Measurements from ENCODE around the gene E4F1.

The E4F1 gene

DNA sequence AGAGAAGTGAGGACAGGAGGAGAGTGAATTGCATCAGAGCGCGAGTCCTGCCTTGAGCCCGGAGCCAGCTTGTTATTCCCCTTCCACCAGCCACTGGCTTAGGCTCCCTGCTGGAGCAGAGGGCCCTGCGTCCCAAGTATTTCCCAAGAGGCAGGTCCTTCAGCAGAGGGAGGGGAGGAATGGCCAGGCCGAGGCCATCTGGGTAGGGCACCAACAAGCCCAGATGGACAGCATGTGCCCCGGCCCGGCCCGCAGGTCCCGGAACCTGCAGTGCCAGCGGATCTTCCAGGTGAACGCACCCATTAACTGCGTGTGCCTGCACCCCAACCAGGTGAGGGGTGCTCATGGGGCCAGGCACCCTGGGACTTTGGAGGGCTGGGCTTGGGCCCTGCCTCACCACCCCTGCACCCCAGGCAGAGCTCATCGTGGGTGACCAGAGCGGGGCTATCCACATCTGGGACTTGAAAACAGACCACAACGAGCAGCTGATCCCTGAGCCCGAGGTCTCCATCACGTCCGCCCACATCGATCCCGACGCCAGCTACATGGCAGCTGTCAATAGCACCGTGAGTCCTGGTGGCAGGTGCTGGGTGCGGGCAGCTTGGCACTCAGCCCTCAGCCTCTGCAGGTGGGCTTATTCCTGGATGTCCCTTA lies 16.5 kb upstream of the E4F1 start:
- DNase-seq: no peak

DNA sequence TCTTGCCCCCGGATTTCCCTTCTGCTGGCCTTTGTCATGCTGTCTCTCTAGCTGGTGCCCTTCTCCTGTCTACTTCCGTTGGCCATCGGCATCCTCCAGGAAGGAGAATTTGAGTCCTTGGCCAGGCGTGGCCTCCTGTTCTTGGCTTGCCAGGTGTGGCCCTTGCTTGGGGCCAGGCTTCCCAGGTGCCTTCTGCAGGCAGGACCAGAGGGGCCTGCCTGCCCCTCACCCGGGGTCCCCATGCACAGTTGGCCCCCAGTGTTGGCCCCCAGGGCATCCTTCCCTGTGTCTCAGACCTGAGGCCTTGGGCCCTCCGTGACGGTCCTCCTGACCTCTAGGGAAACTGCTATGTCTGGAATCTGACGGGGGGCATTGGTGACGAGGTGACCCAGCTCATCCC lies 15.5 kb upstream of the E4F1 start:
- no peak for DNase-seq

DNA sequence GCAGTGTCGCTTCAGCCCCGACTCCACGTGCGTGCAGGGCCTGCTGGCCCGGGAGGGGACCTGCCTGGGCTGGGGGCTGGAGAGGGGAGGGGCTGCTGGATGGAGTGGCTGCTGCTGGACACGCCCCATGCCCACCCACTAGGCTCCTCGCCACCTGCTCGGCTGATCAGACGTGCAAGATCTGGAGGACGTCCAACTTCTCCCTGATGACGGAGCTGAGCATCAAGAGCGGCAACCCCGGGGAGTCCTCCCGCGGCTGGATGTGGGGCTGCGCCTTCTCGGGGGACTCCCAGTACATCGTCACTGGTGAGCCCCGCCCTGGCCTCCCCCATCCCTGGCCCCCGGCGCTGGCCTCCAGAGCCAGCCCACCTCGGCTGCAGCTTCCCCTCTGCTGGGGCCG lies 15.1 kb upstream of the E4F1 start:
- no peak for DNase-seq

DNA sequence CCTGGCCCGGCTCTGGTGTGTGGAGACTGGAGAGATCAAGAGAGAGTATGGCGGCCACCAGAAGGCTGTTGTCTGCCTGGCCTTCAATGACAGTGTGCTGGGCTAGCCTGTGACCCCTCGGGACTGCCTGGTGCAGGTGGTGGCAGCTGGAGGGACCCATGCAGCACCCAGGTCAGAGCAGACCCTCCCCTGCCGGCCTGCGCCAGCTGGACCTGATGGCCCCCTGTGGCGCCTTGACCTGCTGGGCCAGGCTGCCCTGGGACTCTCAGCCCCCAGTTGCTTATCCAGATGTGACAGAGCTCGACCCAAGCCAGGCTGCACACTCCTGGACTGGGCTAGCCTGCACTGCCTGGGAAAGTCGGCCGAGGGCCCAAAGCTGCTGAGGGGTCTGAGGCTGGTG lies 14.6 kb upstream of the E4F1 start:
- no peak for DNase-seq

DNA sequence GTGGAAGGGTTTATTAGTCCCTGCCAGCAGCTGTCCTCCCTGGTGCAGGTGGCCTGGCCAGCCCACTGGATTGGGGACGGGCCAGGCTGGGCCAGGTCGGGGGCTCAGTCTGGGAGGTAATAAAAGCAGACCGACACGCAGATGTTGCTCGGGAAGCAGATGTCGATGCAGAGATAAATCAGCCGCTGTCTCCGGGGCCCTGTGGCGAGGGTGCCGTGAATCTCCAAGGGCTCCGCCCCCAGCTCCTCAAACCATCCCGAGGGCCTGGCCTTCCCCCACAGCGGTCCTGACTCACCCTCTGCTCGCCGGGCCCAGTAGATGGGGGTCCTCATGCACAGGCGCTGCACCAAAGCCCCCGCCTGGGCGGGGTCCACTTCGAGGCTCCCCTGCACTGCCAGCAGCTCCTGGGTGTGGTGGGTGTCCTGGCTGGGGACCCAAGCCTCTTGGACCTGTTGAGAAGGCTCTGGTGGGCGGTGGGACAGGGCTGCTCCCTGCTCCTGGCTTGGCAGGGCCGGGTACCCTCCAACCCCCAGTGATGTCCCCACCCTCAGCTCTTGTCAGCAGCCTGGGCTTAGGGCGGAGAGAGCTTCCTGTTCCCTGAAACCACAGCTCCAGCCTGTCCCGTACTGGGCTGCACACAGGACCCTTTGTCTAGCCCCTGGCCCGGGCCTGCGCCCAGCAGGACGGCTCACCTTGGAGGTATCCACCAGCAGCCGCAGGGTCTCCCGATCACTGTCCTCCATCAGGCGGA lies 14.0 kb upstream of the E4F1 start:
- no peak for DNase-seq

DNA sequence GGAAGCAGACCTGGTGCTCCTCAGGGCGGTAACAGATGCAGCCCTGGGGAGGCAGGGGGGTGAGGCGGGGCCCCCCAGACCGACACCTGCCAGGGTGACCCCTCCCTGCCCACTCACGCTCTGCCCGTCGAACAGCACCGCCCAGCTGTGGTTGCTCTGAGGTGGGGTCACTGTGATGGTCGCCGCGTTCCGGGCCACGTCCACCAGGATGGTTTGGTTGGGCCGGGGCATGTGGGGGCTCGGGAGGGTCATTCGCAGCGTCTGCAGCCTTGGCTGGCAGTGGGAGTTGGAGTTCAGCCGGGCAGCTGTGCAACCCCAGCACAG lies 13.4 kb upstream of the E4F1 start:
- DNase-seq: no peak

DNA sequence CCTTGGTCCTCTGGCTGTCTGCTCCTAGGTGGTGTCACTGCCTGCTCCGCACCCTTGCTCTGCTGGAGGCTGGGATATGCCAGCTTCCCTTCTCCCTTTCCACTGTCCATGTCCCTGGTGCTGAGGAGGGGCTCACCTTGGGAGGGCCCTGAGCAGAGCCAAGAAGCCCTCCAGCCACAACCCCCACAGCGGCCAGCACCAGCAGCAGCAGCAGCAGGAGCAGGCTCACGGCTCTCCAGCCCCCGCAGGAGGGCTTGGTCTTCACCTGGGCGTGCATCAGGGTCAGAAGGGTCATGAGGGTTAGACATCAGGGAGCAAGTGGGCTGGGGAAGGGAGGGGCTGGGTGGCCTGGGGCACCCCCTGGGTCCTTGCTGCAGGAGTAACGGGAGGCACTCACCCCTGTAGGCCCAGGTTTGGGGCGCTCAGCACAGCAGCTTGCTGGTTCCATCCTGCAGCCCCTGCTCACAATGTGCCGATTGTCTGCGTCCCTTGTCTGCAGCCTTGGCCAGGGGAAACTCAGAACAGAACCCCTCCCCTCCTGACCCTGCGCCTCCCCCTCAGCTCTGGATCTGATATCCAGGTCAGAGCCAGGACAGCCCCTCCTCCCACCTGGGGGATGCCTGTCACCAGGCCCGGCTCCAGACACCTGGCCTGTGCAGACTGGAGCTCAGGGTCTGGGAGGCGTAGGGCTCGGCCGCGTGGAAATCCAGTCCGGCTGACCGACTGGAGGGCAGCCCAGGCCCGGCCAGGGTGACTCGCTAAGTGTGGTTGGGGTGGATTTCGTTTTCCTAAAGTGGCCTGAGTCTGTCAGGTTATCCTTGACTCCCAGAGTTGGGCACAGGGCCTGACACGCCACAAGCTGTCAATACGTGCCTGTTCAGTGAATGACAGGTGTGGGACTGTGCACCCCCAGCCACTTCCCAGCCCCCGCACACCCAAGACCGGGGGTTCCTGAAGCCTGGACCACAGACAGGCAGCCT lies 12.7 kb upstream of the E4F1 start, which contains the start of gene BRICD5:
Gene BRICD5, minus strand, starts transcription at position 478 of the 980 bp plus-strand sequence. Its CDS starts 30 bp downstream, at position 448.
- no peak for DNase-seq

DNA sequence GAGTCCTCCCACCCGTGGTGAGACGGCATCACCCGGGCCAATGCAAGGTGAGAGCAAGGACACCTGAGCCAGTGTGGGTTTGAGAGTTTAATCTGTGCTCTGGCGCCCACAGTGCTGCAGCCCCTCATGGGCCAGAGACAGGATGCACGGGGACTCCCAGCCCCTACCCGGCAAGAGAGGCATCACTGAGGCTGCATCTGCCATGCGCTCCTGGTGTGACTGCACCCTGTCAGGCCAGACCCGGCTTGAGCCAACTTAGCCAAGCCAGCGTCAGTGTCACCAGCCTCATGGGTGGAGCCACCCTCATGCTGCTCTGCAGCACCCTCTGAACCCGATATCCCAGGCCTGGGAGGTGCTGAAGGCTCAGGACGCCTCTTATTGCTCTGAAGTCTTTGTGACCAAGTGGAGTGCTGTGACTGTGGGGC lies 11.5 kb upstream of the E4F1 start:
- DNase-seq: no peak

DNA sequence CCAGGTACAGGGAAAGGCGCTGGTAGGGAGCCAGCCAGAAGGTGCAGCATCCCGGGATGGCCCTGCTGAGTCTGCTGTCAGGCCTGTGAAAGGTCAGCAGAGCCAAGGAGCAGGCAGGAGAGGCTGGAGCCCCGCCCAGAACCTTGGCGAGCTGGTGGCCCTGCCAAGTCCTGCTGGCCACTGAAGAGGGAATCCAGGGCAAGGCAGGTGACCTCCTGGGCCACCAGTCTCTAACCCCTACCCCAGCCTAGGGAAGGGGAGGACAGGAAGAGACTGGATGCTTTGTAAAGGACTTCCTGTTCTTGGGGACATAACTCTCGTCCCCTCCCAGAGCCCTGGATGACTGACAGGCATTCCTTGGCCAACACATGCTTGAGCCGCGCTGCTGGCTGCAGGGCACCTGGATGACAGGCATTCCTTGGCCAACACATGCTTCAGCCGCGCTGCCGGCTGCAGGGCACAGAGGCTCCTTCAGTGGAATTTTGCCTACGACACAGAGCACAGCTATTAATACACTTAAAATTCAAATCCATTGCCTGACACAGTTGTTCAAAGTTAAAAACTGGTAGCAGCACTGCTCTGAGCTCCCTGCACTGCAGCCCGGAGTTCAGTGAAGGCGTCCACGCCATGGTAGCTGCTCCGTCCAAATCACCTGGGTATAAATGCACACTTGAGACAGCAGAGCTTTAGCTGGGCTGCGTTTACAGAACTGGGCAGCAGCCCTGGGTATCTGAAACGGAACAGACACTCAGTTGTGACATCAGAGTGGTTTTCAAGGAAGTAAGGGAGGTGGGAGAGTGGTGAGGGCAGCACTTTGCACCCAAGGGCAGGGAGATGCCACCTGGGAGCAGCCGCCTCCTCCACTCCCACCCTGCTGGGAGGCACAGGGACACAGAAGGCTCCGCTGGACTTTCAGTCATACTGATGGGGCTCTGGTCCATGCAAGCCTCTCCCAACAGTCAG lies 10.7 kb upstream of the E4F1 start:
- DNase-seq: no peak

DNA sequence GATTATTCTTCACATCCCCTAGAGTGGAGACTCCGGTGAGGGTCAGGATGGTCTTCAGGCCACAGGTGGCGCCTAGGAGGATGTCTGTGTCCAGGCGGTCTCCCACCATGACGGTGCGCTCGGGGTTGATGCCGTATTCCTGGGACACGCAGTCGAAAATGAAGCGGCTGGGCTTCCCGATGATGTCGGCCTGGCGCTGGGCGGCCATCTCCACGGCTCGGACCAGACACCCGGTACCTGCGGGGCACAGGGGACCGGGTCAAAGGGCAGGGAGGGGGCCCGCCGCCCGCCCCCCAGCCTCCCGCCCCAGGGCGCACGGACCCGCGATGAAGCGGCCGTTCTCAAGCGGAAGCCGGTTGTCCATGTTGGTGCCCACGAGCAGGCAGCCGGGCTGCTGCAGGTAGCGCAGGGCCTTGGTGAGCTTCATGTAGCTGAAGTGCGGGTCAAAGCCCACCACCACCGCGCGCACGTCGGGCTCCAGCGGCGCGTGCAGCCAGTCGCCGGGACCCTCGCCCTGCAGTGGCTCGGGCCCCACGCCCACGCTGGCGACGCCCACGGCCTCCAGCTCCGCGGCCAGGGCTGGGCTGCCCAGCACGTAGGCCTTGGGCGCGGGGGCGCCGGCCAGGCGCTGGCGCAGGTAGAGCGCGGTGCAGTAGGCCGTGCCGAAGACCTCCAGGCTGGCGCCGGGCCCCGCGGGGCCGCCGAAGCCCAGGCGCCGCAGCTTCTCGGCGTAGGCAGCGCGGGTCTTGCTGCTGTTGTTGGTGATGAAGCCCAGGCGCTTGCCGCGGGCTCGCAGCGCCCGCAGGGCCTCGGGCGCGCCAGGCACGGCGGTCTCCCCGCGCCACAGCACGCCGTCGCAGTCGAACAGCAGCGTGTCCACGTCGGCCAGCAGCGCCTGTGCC lies 9.3 kb upstream of the E4F1 start:
- peak in 1 of 5 donors; percentile 8 for DNase-seq

DNA sequence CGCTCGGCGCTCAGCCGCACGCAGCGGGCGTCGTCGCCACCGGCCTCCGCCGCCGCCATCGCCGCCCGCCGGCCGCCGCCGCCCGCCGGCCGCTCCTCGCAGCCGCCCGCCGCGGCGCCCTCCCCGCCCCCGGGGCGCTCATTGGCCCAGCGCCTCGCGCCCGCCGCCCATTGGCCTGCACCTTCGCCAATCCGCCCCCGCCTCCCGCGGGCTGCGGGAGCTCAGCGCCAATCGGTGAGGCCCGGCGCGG lies 8.7 kb upstream of the E4F1 start, which contains the start of gene PGP:
Gene PGP, minus strand, starts transcription at position 122 of the 250 bp plus-strand sequence. Its CDS starts 63 bp downstream, at position 59.
- DNase-seq: peak in 1 of 5 donors; percentile 99

DNA sequence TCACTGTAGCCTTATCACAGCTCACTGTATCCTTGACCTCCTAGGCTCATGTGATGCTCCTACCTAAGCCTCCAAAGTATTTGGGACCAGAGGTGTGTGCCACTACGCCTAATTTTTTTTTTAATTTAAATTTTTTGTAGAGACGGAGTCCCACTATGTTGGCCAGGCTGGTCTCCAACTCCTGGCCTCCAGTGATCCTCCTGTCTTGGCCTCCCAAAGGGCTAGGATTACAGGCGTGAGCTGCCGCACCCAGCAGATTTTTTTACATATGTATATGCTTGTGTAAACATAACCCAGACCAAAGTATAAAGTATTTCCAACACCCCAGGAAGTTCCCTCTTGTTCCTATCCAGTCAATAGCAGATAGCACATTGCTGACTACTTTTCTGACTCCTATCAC lies 7.1 kb upstream of the E4F1 start:
- no peak for DNase-seq

DNA sequence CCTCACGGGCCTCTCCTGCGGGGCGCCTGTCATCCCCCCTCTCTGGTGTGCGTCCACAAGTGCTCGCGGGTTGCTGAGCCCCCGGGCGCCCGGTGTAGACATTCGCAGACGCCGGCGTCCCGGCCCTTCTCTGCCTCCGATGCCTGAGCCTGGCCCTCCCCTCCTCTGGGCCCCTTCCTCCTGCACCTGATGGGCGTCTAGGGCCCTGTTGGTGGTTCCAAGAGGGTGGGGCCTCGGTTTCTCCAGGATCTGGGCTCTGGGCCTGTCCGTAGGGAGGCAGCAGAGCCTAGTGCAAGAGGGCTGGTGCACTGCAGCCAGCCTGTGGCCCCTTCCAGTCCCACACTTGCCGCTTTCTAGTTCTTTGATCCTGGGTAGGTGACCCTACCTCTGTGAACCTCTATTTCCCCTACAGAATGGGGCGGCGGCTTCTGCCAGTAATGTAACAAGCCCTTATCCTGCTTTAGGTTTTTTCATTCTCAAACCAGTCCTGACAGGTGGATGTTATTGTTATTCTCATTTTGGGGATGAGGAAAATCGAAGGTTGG lies 623 bp downstream of the E4F1 start:
- DNase-seq: peak in 2 of 5 donors; percentile 18 to 35

DNA sequence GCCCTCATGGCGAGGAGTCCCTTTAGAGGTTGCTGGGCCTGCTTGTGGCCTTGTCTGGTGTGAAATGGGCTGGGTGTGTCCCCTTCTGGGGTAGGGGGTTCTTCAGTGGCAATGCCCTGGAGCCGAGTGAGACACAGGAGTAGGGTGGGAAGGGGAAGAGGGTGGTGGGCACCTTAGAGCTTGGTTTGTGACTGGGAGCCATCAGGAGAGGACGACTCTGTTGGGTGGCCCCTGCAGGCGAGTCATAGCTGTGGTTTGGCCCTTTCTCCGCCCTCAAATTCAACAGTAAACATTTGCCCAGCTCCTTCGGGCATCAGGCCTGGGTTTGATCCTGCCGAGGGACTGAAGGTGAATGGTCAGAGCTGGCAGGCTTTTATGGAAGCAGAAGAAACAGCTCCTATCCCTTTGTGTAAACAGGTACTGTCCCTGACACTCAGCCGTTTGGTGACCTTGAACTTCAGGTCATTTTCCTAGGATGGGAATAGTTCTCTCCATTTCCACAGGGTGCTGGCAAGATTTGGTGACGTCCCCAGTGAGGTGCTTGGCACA lies 2.9 kb downstream of the E4F1 start:
- no peak for DNase-seq

DNA sequence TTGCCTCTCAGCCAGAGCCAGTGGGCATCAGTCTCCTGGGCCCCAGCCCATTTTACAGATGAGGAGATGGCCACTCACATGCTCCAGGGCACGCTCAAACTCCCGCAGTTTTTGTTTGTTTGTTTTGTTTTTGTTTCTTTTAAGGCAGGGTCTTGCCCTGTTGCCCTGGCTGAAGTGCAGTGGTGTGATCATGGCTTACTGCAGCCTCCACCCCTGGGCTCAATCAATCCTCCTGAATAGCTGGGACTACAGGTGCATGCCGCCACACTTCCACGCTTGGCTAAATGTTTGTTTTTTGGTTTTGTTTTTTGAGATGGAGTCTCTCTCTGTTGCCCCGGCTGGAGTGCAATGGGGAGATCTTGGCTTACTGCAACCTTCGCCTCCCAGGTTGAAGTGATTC lies 3.5 kb downstream of the E4F1 start:
- no peak for DNase-seq

DNA sequence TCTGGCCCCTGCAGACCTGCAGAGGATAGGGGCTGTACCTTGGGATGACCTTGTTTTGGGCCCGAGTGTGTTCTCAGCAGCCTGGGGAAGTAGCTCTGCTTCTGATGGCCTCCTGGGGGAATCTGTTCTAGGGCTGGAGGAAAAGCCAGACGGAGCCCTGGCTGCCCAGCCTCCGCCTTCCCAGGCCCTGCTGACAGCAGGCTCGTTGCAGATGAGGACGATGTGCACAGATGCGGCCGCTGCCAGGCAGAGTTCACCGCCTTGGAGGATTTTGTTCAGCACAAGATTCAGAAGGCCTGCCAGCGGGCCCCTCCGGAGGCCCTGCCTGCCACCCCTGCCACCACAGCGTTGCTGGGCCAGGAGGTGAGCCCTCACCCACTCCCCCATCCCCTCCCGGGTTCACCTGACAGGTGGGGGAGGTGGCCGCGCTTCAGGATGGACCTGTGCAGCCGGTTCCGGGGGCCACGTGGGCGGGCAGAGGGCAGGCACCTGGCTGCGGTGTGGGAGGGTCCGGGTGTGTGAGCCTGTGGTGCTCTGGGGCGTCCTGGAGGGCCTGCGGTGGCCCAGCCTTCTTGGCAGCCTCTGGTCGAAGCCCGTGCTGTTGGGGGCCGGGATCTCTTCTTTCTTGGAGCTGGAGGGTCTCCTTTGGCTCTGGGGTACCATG lies 4.9 kb downstream of the E4F1 start:
- no peak for DNase-seq

DNA sequence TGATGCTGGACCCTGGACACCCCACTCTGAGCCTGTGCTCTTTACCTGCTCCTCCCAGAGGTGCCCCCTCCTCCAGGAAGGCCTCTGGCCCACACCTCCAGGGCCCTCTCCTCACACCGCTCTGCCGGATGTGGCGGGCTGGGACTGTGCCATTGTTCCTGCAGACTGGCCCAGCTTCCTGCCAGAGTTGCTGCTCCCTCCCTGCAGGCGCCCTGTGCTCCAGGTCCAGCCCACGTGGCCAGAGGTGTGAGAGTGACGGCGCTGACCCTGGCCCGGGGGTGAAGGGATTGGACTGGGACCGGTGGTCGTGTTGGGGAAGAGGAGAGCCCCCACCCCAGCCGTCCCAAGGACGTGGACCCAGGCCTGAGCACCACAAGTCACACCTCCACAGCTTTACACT lies 5.7 kb downstream of the E4F1 start:
- DNase-seq: no peak

DNA sequence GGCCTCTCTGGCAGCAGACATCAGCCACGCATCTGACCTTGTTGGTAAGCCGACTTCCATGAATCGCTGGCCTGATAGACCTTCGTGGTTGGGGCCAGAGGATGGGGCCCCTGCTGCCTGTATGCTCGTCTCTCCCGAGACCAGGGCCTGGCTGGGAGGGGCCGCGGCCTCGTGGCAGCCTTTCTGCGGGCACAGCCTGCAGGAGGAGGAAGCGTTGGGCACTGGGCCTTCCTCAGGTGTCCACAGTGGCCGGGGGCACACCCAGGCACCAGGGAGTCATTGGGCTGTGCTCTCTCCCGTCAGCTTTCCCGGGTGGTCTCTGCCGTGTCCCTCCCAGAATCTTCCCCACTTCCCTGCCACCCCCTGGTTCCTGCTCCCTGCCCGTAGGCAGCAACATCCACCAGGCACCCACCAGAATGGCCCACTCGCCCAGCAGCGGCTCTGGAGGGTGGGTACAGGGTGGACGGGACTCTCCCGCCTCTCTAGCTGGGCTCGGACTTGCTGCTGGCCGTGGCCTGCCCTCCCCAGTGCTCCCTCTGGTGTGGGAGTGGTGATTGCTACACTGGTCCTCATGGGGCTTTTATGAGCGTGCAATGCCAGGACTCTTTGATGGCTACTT lies 6.3 kb downstream of the E4F1 start:
- DNase-seq: no peak

DNA sequence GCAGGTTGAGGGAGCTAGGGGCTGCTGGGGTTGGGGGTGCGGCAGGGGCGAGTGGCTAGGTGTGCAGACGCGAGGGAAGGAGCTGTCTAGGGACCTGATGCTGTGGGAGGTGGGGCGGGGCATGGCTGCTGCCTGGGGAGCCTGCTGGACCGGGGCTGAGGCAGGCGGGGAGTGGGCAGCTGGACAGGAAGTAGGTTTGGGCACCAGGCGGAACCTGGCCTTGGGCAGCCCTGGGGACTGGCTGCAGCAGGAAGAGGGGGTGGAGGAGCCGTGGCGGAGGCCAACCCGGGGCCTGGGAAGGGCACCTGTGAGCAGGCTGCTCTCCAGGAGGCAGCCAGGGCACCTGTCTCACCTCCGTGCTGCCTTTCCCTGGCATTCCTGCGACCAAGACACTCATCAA lies 7.0 kb downstream of the E4F1 start:
- no peak for DNase-seq

Measured in T-helper 1 cell (primary cell).